Vagina (tissue), 2 donors: ENCODE measurements around the gene FIGN. TPM values are rescaled to one million over a fixed set of nuclear protein-coding genes. Genes with fewer than 3 reads are reported as not detected.

ENCODE experiments used
- DNase-seq, 2 donors: peaks; one replicate each; pipeline ENCODE4 v3.0.0-alpha.2; 2017; ENCODE audit errors: extremely low spot score in 2 of 2
- H3K27ac ChIP-seq: fragments of 200-600 bp; sonication (generic); one replicate; pipeline ENCODE4 v1.5.1; 2019
- H3K27me3 ChIP-seq: fragments of 200-600 bp; sonication (generic); one replicate; pipeline ENCODE4 v1.5.1; 2019
- H3K36me3 ChIP-seq, 2 donors: fragments of 200-600 bp; sonication (generic); one replicate each; pipeline ENCODE4 v1.5.1; 2017 to 2019
- H3K4me1 ChIP-seq: fragments of 200-600 bp; sonication (generic); one replicate; pipeline ENCODE4 v1.5.1; 2019
- H3K4me3 ChIP-seq, 2 donors: fragments of 200-600 bp; sonication (generic); 1 replicate in 1 of 2; 2 replicates in 1 of 2; pipeline ENCODE4 v1.5.1; 2016 to 2019
- H3K9me3 ChIP-seq: fragments of 200-600 bp; sonication (generic); one replicate; pipeline ENCODE4 v1.5.1; 2019
- CTCF ChIP-seq, 3 experiments: fragments of 450-650 bp in 2 of 3; fragments of 200-600 bp in 1 of 3; sonication (generic) in 1 of 3; IDR thresholded peaks; one replicate each; pipeline ENCODE4 v1.5.1; 2017 to 2019; ENCODE audit warnings: antibody characterized with exemption in 3 of 3, mild to moderate bottlenecking in 2 of 3, moderate library complexity in 2 of 3
- POLR2A ChIP-seq, 2 donors: fragments of 450-650 bp; IDR thresholded peaks; one replicate each; pipeline ENCODE4 v1.6.1; 2017; ENCODE audit warnings: antibody characterized with exemption in 2 of 2, mild to moderate bottlenecking in 2 of 2, moderate library complexity in 2 of 2
- POLR2AphosphoS5 ChIP-seq, 2 donors: sonication (generic); formaldehyde crosslinking; IDR thresholded peaks; one replicate each; pipeline ENCODE4 v1.9.0; 2017; ENCODE audit warnings: antibody characterized with exemption in 2 of 2, mild to moderate bottlenecking in 2 of 2, low read depth in 1 of 2; ENCODE audit not compliant: insufficient read depth in 1 of 2
- intact Hi-C: fragments of 100-400 bp; cut with DNase I; formaldehyde crosslinking; loops from one replicate; pipeline ENCODE4 v1.15.1; 2023
- total RNA-seq: library from RNA; depleted of rRNA; stranded (reverse); fragments of >200 nt; gene quantifications from one replicate; pipeline ENCODE4 v1.2.3, GENCODE V29; 2016

The FIGN gene
- total RNA-seq, 1 donor from 2014 or later = 3.2 TPM

GRCh38 chr2:163717993-163718680 lies 17.7 kb downstream of the FIGN start:
- intact Hi-C loops = no loop called here
- Histone ChIP-seq H3K4me1 (no peaks in the 10 kb centered on the region), H3K27me3 (no peaks in the 10 kb centered on the region), H3K4me3 (no peak overlapping the region), H3K36me3 (no peaks in the 10 kb centered on the region), H3K27ac (no peak overlapping the region), H3K9me3 (no peaks in the 10 kb centered on the region)
- TF ChIP-seq POLR2A (IDR thresholded peaks at IDR 0.05) (no peak), POLR2AphosphoS5 (IDR thresholded peaks at IDR 0.05; ENCODE audit: insufficient read depth in 1 of 2, low read depth in 1 of 2) (no peak), CTCF (IDR thresholded peaks at IDR 0.05) (no peak)
- DNase-seq = no peak

DNA sequence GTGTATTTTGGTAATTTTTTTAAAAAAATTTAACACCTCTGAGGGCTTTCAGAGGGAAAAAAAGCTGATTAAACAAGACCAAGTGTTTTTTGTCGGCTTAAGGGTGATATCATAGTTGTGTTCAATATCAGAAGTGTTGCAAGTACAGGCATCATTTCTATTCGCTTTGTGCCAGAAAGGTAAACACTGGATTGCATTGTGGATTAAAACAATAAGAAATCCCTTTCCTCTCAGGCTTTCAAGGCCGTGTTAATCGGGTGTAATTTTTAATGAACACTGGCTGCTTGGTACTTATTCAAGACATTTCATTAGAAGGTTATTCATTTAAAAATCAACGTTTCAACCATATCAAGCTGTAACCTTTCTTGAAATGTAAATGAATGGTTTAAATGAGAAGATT lies 18.3 kb downstream of the FIGN start:
- intact Hi-C loops = no loop called here
- Histone ChIP-seq H3K4me3 (no peak overlapping the region), H3K9me3 (no peaks in the 10 kb centered on the region), H3K36me3 (no peaks in the 10 kb centered on the region), H3K4me1 (no peaks in the 10 kb centered on the region), H3K27ac (no peak overlapping the region), H3K27me3 (no peaks in the 10 kb centered on the region)
- DNase-seq = no peak
- TF ChIP-seq POLR2AphosphoS5 (IDR thresholded peaks at IDR 0.05; ENCODE audit: insufficient read depth in 1 of 2, low read depth in 1 of 2) (no peak), CTCF (IDR thresholded peaks at IDR 0.05) (no peak), POLR2A (IDR thresholded peaks at IDR 0.05) (no peak)

DNA sequence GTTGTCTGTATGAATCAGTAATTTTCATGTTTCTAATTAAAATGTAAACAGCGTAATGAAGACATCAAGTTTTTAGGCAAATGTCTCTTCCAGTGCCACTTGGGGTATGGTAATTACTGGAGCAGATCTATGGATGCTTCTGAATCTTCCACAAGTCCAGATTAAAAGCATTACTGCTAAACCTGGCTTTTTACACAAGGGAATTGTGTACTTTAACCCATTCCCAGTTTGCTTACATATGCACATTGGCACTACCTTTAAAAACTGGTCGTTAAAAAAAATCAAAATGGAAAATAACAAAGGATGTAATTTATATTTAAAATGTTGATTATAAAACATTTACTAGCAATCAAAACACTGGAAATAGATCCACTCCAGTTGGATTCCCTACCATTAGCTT lies 19.7 kb downstream of the FIGN start:
- TF ChIP-seq POLR2A (IDR thresholded peaks at IDR 0.05) (no peak), CTCF (IDR thresholded peaks at IDR 0.05) (no peak), POLR2AphosphoS5 (IDR thresholded peaks at IDR 0.05; ENCODE audit: insufficient read depth in 1 of 2, low read depth in 1 of 2) (no peak)
- Histone ChIP-seq H3K27ac (no peak overlapping the region), H3K9me3 (no peaks in the 10 kb centered on the region), H3K4me1 (no peaks in the 10 kb centered on the region), H3K27me3 (no peaks in the 10 kb centered on the region), H3K36me3 (no peaks in the 10 kb centered on the region), H3K4me3 (no peak overlapping the region)
- DNase-seq = no peak
- intact Hi-C loops = no loop called here

DNA sequence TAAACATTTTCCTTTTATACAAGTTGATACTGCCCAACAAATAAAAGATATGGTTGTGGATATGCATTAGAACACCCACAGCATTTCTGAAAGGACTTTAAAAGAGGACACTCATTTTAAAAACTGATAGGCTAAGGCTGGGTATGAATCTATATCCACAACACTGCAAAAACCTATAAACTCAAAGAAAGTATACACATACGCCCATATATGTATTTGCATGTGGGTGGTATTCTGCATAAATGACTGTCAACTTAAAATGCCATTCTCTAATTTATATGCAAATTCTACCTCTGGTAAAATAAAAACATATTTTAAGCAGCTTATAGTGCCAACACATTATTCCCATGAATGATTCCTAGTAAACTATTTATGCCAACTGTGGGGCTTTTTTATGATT lies 20.1 kb downstream of the FIGN start:
- no peaks in the 10 kb centered on the region for H3K36me3 ChIP-seq
- H3K27me3 ChIP-seq = no peaks in the 10 kb centered on the region
- H3K9me3 ChIP-seq = no peaks in the 10 kb centered on the region
- no peaks in the 10 kb centered on the region for H3K4me1 ChIP-seq
- H3K4me3 ChIP-seq = no peak overlapping the region
- intact Hi-C loops = no loop called here
- TF ChIP-seq CTCF (IDR thresholded peaks at IDR 0.05) (no peak), POLR2A (IDR thresholded peaks at IDR 0.05) (no peak), POLR2AphosphoS5 (IDR thresholded peaks at IDR 0.05; ENCODE audit: insufficient read depth in 1 of 2, low read depth in 1 of 2) (no peak)
- DNase-seq = no peak
- no peak overlapping the region for H3K27ac ChIP-seq

GRCh38 chr2:163715199-163715598 lies 20.6 kb downstream of the FIGN start:
- DNase-seq = no peak
- no peaks in the 10 kb centered on the region for H3K36me3 ChIP-seq
- H3K27me3 ChIP-seq = no peaks in the 10 kb centered on the region
- no peaks in the 10 kb centered on the region for H3K4me1 ChIP-seq
- H3K27ac ChIP-seq = no peak overlapping the region
- H3K9me3 ChIP-seq = no peaks in the 10 kb centered on the region
- intact Hi-C loops = no loop called here
- no peak for TF ChIP-seq POLR2AphosphoS5 (IDR thresholded peaks at IDR 0.05; ENCODE audit: insufficient read depth in 1 of 2, low read depth in 1 of 2)
- TF ChIP-seq CTCF (IDR thresholded peaks at IDR 0.05) = no peak
- TF ChIP-seq POLR2A (IDR thresholded peaks at IDR 0.05) = no peak
- H3K4me3 ChIP-seq = no peak overlapping the region
